MM.1S (cell line): Measurements from ENCODE around the gene TRABD2B.

Source experiments
- CTCF ChIP-seq: fragments of 300-600 bp; sonication (generic); IDR thresholded peaks from 2 replicates; pipeline ENCODE4 v1.5.1; 2016; ENCODE audit warnings: antibody characterized with exemption, low read length, mixed read lengths
- EZH2 ChIP-seq: fragments of 300-600 bp; sonication (generic); optimal IDR thresholded peaks from 2 replicates; pipeline ENCODE3; 2017; ENCODE audit warnings: low read depth, mild to moderate bottlenecking, antibody characterized with exemption, low read length, mixed read lengths
- EZH2phosphoT487 ChIP-seq: fragments of 300-600 bp; sonication (generic); IDR thresholded peaks from 2 replicates; pipeline ENCODE4 v1.6.1; 2018; ENCODE audit warnings: antibody characterized with exemption, low read length

- TF ChIP-seq CTCF (no peak), EZH2 (no peak), EZH2phosphoT487 (no peak)
Observed at GRCh38 chr1:47759251-47759935, 237.8 kb downstream of the TRABD2B start.
